LNCaP clone FGC (cell line): ENCODE measurements around the gene TAOK1.

Experiments
- DNase-seq: peaks from one replicate; pipeline ENCODE4 v3.0.0-alpha.2; 2011; ENCODE audit warnings: low read depth
- H3K4me3 ChIP-seq: 2 replicates; pipeline ENCODE4 v1.5.1; 2011; ENCODE audit warnings: mild to moderate bottlenecking, low read depth, low read length, control low read depth
- TF ChIP-seq, protein P1 (sequence below): IDR thresholded peaks from 2 replicates; pipeline ENCODE4 v1.5.1; 2012; ENCODE audit warnings: mild to moderate bottlenecking; ENCODE audit not compliant: control insufficient read depth, insufficient read depth; ENCODE audit errors: extremely low read depth

TAOK1 gene

DNA sequence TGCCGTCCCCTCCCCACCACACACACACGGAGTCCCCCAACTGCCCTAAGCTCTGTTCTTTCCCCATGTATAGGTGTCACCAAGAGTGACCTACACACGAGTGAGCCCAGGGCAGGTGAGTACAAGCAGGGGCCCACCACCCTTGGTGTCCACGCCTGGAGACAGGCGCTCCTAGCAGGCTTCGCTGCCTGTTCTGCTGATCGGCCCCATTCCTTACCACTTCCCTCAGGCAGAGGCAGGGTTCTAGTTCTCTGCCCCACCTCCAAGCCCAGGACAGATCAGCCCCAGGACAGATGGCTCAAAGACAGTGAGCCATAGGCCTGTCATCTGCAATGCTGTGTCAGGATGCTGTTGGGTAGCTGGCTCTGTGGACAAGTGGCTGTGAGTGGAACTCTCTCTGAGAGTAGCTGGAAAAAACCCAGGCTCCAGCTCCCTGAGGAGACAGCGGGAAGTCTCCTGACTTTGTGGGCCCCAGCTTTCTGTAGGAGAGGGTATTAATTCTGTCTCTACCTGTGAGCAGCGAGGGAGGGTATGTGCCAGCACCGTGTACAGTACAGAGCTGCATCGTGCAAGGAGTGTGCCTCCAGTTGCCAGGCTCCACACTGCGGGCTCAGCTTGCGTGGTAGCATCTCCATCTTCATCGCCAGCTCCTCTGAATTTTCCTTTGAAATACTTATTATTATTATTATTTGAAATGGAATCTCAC, 179.2 kb downstream of the TAOK1 start:
- DNase-seq, result no peak
- H3K4me3 ChIP-seq, result peak overlapping the region; percentile 77
- TF ChIP-seq, protein P1, sequence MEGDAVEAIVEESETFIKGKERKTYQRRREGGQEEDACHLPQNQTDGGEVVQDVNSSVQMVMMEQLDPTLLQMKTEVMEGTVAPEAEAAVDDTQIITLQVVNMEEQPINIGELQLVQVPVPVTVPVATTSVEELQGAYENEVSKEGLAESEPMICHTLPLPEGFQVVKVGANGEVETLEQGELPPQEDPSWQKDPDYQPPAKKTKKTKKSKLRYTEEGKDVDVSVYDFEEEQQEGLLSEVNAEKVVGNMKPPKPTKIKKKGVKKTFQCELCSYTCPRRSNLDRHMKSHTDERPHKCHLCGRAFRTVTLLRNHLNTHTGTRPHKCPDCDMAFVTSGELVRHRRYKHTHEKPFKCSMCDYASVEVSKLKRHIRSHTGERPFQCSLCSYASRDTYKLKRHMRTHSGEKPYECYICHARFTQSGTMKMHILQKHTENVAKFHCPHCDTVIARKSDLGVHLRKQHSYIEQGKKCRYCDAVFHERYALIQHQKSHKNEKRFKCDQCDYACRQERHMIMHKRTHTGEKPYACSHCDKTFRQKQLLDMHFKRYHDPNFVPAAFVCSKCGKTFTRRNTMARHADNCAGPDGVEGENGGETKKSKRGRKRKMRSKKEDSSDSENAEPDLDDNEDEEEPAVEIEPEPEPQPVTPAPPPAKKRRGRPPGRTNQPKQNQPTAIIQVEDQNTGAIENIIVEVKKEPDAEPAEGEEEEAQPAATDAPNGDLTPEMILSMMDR, result no peak

- H3K4me3 ChIP-seq, result no peak overlapping the region
- TF ChIP-seq, protein P1, result no peak
- no peak for DNase-seq
Measured at GRCh38 chr17:29570521-29570920, 180.4 kb downstream of the TAOK1 start.

- no peak overlapping the region for H3K4me3 ChIP-seq
- DNase-seq, result no peak
- TF ChIP-seq, protein P1, result no peak
Measured at GRCh38 chr17:29571486-29571882, 181.3 kb downstream of the TAOK1 start.

DNA sequence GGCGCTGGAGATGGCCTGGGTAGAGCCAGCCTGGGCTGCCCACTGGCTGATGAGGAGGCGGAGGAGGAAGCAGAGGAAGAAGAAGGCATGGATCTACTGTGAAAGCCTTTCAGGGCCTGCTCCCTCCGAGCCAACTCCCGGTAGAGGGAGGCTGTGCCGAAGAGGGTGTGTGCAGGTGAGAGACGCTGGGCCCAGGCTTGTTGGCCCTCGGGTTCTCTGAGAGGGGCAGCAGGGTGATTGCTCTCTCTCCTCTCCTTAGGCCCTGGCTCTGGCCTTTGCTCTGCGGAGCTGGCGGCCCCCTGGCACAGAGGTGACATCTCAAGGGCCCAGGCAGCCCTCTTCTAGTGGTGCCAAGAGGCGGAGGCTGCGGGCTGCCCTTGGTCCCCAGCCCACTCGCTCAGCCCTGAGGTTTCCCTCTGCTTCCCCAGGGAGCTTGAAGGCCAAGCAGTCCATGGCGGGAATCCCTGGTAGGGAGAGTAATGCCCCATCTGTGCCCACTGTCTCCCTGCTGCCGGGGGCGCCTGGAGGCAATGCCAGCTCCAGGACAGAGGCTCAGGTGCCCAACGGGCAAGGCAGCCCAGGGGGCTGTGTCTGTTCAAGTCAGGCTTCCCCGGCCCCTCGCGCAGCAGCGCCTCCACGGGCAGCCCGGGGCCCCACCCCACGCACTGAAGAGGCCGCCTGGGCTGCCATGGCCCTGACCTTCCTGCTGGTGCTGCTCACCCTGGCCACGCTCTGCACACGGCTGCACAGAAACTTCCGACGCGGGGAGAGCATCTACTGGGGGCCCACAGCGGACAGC, 181.9 kb downstream of the TAOK1 start:
- no peak for DNase-seq
- H3K4me3 ChIP-seq, result no peak overlapping the region
- TF ChIP-seq, protein P1, result no peak

GRCh38 chr17:29572691-29573557, 182.8 kb downstream of the TAOK1 start:
- TF ChIP-seq, protein P1, result 0 out of 2 replicates have a peak, but pooled peaks have one; percentile 20
- no peak for DNase-seq
- no peak overlapping the region for H3K4me3 ChIP-seq

DNA sequence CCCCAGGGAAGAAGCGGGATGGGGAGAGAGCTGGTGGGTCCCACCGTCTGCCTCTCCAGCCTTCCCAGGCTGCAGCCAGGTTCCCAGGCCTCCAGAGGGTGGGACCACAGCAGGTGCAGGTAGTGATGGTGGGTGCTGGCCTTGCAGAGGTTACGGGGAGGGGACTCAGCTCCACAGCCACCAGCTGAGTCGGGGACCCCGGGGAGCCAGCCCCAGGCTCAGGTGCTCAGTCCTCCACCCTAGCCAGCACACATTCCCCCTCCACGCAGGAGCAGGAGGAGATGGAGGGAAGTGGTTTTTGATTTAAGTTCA, 183.4 kb downstream of the TAOK1 start:
- no peak overlapping the region for H3K4me3 ChIP-seq
- TF ChIP-seq, protein P1, result no peak
- no peak for DNase-seq
